ENCODE results near the gene ARL8A. TPM values are rescaled to one million over a fixed set of nuclear protein-coding genes. Genes with fewer than 3 reads are reported as not detected.

Gene ARL8A
- total and polyA plus RNA-seq, 10 of the 15 experiments (the other 5 are each of a cell fraction or from before 2014, with no cell fraction given), result 0.34 to 49.2 (median 15.4) TPM

- SMC1A ChIA-PET (ENCODE audit: uncharacterized antibody, unreplicated experiment), result interaction anchor here (1.2 kb wide), 1 partner anchor 11 kb away, joined by 3 read pairs; no protein-coding TSS in a partner anchor
- CTCF ChIA-PET, result interaction anchor here (0.8 to 3.5 kb wide), 4 partner anchors 9 to 48 kb away, joined by 5 to 25 read pairs (median 10); partner anchors contain the start of genes LGR6 and PTPN7
- H3K36me3 ChIP-seq (ENCODE audit: control insufficient read depth in 2 of 2, insufficient read depth in 2 of 2, low read length in 1 of 2), result peaks cover 8 to 10% of the 10 kb centered on the region in 2 experiments; a peak in 3 of 4 replicates
- peak overlapping the region; percentile 86 for H3K4me3 ChIP-seq
- H3K4me1 ChIP-seq (ENCODE audit: control insufficient read depth, insufficient read depth, low read length), result peaks cover 14% of the 10 kb centered on the region
- intact Hi-C loops (cut with micrococcal nuclease; ENCODE audit: unreplicated experiment) (no loop called here), in situ Hi-C loops (cut with MboI) (no loop called here)
- peaks cover 32% of the 10 kb centered on the region for H3K79me2 ChIP-seq (ENCODE audit: control insufficient read depth, insufficient read depth, low read length)
- BruUV-seq (replicated peaks), result no TSS peak
- no peaks in the 10 kb centered on the region for H3K27me3 ChIP-seq (replicated peaks in 1 of 2; ENCODE audit: control insufficient read depth in 2 of 2, insufficient read depth in 2 of 2, low read length in 1 of 2)
- POLR2A ChIA-PET, result interaction anchor here (1.2 kb wide), 1 partner anchor 10 kb away, joined by 7 read pairs; no protein-coding TSS in a partner anchor
- peak; percentile 28; the same call in 1 of the 2 replicates for TF ChIP-seq POLR2AphosphoS2 (IDR thresholded peaks at IDR 0.05; ENCODE audit: low read depth, low read length)
- peak; percentile 37; the same call in 1 of the 2 replicates for TF ChIP-seq POLR2A (IDR thresholded peaks at IDR 0.05; ENCODE audit: low read depth, low read length)
- TF ChIP-seq REST (IDR thresholded peaks at IDR 0.05; ENCODE audit: low read depth, low read length), result no peak
- no peak for TF ChIP-seq SMC3 (IDR thresholded peaks at IDR 0.05; ENCODE audit: borderline replicate concordance, low read length)
- TF ChIP-seq RUNX3 (IDR thresholded peaks at IDR 0.05; ENCODE audit: low read length), result 0 out of 2 replicates have a peak, but pooled peaks have one; percentile 8
- TF ChIP-seq EED (IDR thresholded peaks at IDR 0.05; ENCODE audit: low read depth), result no peak
- TF ChIP-seq JUNB (IDR thresholded peaks at IDR 0.05), result 0 out of 2 replicates have a peak, but pooled peaks have one; percentile 17
- TF ChIP-seq MEF2B (IDR thresholded peaks at IDR 0.05; ENCODE audit: partially characterized antibody, poor library complexity, severe bottlenecking), result no peak
- H3K27ac ChIP-seq (ENCODE audit: control insufficient read depth, insufficient read depth), result no peak overlapping the region
- no peaks in the 10 kb centered on the region for H3K9me3 ChIP-seq (replicated peaks; ENCODE audit: control insufficient read depth, insufficient read depth, low read length)
- FAIRE-seq, result peak; percentile 18
- RAD21 ChIA-PET (ENCODE audit: unreplicated experiment), result interaction anchor here (1.4 kb wide), 1 partner anchor 17 kb away, joined by 3 read pairs; no protein-coding TSS in a partner anchor
- peak overlapping the region; percentile 33 for H2AFZ ChIP-seq (ENCODE audit: control insufficient read depth, low read depth, low read length)
- under 1% methylated on average over 13 of the region's 13 CpGs for WGBS (ENCODE audit: insufficient coverage, insufficient replicate concordance, low lambda C conversion rate, missing lambda C conversion rate)
- peak overlapping the region; percentile 91 for H3K9ac ChIP-seq (ENCODE audit: control insufficient read depth, insufficient read depth, low read length)
- no peaks in the 10 kb centered on the region for H4K20me1 ChIP-seq (ENCODE audit: control insufficient read depth, insufficient read depth)
- peak; percentile 65 for ATAC-seq
- DNase-seq (ENCODE audit: low read depth, low spot score), result no peak
- H3K4me2 ChIP-seq (ENCODE audit: control insufficient read depth, insufficient read depth), result peak overlapping the region; percentile 60
Observed at GRCh38 chr1:202145068-202145743, 669 bp upstream of the ARL8A start.

Measured in GM12878 (cell line).